HL-60/S4 (cell line): ENCODE measurements around the gene WDR55.
"Not testable (repeated sequence)": the region's sequence is repeated elsewhere in the genome, so short reads cannot be mapped to it uniquely, and the experiment has no call there.

Source experiments
- in situ Hi-C: fragments of 300-500 bp; cut with MboI; formaldehyde crosslinking; loops from 2 replicates; pipeline ENCODE4 v1.14.3; 2022; ENCODE audit warnings: low sequenced_read_pairs

Gene WDR55, protein sequence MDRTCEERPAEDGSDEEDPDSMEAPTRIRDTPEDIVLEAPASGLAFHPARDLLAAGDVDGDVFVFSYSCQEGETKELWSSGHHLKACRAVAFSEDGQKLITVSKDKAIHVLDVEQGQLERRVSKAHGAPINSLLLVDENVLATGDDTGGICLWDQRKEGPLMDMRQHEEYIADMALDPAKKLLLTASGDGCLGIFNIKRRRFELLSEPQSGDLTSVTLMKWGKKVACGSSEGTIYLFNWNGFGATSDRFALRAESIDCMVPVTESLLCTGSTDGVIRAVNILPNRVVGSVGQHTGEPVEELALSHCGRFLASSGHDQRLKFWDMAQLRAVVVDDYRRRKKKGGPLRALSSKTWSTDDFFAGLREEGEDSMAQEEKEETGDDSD

DNA sequence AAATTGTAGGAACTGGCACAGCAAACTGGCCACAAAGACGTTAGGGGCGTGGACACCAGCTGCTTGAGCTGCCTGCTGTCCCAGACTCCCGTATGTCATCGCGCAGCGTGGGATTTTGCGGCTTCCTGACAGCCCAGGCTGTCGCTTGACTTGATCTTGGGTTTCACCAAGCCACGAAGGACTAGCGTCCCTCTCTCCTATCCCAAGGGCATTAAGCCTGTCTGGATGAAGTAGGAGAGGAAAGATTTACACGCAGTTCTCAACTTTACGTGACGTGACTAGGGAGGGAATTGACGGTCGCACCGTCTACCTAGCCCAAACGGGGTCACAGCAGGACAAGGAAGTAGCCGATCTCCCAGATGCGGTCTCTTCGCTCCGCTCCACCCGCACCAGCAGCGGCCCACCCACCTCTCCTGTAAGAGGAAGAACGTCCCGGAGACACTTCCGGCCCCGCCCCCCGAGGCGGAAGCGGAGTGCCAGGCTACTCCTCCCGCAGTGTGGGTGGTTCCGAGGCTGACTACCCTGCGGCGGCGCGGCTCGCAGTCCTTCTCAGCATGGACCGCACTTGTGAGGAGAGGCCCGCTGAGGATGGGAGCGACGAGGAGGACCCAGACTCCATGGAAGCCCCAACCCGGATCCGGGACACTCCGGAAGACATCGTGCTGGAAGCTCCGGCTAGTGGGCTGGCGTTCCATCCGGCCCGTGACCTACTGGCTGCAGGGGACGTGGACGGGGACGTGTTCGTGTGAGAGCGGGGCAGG lies at the start of gene WDR55:
Gene WDR55, plus strand, starts transcription at position 546 of the 761 bp plus-strand sequence. Its CDS starts 9 bp downstream, at position 555.
- in situ Hi-C loops, result no loop called here

DNA sequence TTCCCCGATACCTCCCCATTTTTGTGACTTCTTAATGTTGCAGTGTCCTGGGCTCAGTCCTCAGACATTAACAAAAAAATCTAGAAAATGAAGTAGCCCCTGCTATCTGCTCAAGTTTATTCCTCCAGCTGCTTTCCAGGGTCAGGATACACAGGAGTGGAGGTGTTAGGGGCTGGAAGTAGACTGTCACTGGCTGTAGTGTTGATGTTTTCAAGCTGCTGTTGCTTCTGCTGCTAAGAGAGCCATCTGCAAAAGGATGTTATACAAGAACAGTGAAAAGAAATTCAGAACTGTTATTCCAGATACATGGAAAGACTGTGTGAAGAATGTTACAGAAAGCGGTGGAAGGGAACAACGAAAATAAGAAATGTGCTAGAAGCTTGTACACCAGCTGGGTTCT lies 42.4 kb upstream of the WDR55 start:
- in situ Hi-C loops, result no loop called here

DNA sequence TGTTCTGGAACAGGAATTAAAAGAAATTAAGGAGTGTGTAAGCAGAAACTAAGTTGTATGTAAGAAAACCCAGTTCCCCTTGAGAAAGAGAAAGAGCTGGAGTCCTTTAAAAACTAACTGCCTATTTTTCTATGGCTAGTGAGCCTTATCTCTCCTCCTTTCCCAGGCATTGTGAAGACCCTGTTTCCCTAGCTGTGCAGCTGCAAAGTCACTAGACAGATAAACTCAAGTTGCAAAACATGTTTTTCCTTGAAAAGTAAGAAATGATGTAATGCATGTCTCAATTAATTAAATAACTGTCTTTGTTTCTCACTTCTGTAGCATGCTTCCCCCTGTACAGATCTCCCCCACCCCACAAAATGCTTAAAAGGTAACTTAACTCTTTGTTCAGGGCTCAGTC lies 41.6 kb upstream of the WDR55 start:
- in situ Hi-C loops, result not testable (repeated sequence)

DNA sequence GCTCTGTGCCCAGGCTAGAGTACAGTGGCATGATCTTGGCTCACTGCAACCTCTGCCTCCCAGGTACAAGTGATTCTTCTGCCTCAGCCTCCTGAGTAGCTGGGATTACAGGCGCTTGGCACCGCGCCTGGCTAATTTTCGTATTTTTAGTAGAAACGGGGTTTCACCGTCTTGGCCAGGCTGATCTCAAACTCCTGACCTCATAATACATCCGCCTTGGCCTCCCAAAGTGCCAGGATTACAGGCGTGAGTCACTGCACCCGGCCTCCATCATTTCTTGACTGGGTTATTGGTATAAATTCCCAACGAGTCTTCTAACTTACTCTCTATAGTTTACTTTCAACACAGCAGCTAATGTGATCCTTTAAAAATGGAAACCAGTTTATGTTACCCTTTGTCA lies 39.8 kb upstream of the WDR55 start:
- in situ Hi-C loops, result not testable (repeated sequence)

DNA sequence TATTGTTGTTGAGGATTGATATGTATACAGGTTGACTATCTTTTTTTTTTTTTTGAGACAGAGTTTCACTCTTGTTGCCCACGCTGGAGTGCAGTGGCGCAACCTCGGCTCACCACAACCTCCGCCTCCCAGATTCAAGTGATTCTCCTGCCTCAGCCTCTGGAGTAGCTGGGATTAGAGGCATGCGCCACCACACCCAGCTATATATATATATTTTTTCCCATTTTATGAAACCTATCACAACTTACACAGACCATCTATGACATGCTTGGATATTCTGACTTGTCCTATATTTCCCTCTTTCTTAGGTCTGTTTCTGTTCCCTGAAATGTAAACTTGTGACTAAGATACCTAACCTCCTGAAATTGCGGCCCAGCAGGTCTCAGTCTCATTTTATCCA lies 36.7 kb upstream of the WDR55 start:
- in situ Hi-C loops, result no loop called here

DNA sequence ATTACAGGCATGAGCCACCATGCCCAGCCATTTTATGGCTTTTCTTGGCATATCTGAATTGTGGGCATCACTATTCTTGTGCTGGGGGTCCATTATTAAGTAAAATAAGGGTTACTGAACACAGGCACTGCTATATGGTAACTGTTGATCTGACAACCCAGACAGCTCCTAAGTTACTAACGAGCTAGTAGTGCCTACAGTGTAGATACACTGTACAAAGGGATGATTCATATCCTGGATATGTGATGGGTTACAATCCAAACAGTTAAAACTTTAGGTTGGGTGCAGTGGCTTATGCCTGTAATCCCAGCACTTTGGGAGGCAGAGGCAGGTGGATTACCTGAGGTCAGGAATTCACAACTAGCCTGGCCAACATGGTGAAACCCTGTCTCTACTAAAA lies 36.0 kb upstream of the WDR55 start:
- in situ Hi-C loops, result no loop called here

DNA sequence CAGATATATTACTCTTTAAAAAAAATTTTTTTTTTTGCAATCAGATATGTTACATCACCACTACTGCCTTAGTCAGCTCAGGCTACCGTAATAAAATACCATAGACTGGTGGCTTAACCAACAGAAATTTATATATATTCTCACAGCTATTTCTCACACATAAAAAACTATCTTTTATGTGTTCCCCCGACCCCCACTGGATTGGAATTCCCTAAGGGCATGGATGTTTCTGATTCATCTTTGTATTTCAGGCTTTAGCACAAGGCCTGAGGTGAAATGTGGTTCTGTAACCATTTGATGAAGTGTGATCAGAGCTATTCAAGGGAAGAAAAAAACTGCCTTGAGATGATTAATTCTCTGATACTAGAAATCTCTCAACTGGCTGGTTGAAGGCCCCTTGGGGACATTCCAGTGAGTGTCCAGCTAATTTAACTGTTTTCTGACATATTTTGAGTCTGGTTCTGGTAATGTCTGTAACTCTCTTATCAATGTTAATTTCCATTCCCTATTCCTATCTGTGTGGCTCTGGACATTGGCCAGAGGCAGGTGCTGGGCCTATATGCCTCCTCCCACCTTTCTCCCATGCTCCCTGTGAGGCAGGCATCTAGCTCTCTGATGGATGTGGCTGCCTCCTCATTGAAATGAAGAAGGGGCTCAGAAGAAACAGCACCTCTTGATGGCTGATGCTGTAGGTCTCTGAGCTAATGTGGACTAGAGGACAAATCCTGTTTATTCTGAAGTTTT lies 34.2 kb upstream of the WDR55 start:
- in situ Hi-C loops, result loop anchor here (10.0 kb wide), 1 partner anchor 56 kb away; no protein-coding TSS in a partner anchor

DNA sequence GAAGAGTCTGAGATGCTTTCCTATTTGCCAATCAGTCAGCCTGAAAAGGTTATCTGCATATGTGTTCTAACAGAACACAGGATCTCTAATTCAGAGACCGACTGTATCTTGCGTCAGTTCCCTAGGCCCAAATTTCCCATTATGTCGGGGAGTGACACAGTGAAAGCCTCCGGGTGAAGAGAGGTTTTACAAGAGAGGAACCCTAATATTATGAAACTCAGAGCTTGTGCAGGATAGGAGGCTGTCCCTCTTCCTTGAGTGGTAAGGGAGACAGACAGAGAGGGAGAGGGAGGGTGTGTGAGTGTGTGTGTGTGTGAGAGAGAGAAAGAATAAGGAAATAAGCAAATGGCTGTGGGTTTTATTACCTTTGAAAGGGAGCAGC lies 33.7 kb upstream of the WDR55 start:
- in situ Hi-C loops, result loop anchor here (10.0 kb wide), 1 partner anchor 56 kb away; no protein-coding TSS in a partner anchor

DNA sequence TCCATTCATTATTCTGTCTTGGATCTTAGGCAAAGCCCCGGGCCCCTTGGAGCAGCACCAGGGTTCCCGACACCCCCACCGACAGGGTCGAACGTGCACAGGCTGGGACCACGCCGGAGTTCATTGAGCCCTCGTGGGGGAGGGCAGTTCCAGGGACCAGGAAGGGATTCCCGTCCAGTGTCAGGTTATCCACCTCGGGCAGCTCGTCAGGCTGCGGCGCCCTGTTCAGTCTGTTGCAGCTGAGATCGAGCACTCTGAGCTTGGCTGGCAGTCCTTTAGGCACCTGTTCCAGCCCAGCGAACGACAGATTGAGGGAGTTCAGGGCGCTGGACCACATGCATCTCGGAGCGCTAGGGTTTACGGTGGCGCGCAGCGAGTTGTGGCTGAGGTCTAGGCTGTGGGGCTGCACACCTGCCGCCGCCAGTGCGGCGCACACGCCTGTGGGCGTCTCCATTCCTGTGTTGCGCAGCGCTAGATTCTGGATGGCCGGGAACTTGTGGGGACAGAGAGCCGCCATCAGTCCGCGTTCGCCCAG lies 32.8 kb upstream of the WDR55 start:
- in situ Hi-C loops, result loop anchor here (10.0 kb wide), 1 partner anchor 57 kb away; no protein-coding TSS in a partner anchor

DNA sequence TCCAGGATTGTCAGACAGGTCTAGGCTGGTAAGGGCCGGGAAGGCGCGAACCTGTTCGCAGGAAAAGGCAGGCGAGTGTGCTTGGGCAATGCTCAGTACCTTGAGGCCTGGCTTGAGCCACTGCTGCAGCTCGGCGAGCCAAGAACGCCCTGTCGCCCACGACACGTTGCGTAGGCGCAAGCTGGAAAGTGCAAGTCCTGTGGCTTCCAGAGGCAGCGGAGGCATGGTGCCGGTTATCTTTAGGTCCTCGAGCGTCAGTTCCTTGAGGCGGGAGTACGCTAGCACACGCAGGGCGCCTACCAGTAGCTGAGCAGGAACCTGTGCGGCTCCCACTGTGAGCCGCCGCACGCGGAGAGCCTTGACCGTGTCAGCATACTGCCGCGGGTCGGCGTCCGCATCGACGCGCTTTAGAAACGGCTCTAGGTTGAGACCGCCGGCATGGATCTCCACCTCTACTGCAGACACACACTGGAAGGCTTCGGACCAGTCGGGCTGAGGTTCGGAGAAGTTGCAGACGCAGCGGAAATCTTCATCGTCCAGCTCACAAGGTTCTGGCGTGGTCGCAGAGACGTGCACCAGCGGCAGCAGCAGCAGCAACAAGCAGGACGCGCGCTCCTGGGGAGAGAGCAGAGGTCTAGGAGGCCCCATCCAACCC lies 32.2 kb upstream of the WDR55 start:
- in situ Hi-C loops, result loop anchor here (10.0 kb wide), 1 partner anchor 58 kb away; no protein-coding TSS in a partner anchor

DNA sequence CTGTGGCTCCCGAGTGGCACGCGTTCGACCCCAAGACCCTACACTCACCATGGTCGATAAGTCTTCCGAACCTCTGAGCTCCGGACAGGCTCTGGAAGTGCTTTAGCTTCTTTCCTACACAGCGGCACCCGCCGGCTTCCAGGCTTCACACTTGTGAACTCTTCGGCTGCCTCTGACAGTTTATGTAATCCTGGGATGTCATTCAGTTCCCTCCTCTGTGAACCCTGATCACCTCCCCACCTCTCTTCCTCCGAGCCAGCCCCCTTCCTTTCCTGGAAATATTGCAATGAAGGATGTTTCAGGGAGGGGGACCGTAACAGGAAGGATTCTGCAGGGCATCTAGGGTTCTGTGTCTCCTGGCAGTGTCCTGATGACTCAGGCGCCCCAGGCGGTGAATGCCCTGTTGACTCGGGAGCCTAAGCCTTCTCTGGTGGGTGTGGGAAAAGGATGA lies 31.7 kb upstream of the WDR55 start, which contains the start of gene CD14:
Gene CD14, minus strand, starts transcription at position 155 of the 451 bp plus-strand sequence. Its CDS starts 104 bp downstream, at position 51.
- in situ Hi-C loops, result loop anchor here (10.0 kb wide), 1 partner anchor 58 kb away; no protein-coding TSS in a partner anchor

DNA sequence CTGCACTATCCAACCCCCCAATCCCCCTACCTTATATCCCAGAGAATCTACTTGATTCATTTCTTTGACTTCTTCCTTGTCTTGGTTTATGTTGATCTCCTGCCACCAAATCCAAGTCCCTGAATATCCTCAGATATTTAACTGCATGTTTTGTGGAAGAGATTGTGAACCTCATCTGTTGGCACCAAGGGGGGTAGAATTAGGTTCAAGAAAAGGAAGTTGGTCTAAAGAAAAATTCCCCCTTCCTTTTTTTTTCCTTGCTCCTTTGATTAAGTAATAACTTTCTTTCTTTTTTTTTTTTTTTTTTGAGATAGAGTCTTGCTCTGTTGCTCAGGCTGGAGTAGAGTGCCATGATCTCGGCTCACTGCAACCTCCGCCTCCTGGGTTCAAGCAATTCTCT lies 31.2 kb upstream of the WDR55 start:
- in situ Hi-C loops, result loop anchor here (10.0 kb wide), 1 partner anchor 59 kb away; no protein-coding TSS in a partner anchor

DNA sequence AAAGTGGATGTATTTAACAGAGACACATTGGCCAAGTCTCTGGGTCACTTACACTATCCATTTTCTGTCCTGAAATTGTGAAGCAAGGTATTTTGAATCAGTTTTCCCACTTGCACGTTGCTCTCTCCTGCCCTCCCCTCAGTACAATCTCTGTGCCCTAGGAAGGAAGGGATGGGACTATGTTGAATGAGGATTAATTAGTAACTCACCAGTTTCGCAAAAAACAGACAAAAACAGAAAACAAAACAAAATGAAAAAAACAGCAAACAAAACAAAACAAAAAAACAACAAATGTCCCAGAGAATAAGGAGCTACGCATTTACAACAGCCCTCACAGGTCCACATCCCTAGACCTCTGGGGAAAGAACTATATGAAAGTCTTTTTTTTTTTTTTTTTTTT lies 30.6 kb upstream of the WDR55 start:
- in situ Hi-C loops, result loop anchor here (10.0 kb wide), 1 partner anchor 59 kb away; no protein-coding TSS in a partner anchor

DNA sequence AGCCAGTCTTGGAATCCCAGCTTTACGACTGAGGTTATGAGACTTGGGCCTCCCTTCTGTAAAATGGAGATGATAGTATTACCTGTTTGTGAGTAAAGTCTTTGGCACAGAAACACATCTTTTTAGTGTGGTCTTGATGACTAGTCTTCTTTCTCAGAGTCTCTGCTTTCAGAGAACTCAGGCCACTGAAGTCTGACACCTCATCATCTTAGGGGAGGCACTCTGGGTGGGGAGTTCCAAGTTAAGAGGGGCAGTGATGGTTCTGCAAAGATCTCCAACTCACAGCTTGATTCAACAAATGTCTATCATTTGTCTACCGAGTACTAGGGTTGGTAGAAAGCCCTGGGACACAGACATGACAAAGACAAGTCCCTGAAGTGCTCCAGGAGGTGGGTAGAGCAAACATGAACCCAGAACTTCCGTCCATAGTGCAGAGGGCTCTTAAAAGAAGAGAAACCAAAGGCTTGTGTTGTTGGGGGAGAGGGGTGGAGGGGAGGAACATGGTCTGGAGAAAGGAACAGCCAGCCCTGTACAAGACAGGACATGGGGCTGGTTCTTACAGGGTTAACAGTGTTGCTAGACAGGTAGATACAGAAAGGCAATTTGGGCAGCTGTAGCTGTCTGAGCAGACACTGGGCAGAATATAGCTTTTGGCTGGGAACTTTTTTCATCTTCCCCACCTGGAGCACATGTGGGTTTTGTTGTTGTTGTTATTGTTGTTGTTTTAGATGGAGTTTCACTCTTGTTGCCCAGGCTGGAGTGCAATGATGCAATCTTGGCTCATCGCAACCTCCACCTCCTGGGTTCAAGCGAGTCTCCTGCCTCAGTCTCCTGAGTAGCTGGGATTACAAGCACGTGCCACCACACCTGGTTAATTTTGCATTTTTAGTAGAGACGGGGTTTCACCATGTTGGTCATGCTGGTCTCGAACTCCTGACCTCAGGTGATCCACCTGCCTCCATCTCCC lies 29.1 kb upstream of the WDR55 start:
- in situ Hi-C loops, result loop anchor here (10.0 kb wide), 1 partner anchor 61 kb away; no protein-coding TSS in a partner anchor

DNA sequence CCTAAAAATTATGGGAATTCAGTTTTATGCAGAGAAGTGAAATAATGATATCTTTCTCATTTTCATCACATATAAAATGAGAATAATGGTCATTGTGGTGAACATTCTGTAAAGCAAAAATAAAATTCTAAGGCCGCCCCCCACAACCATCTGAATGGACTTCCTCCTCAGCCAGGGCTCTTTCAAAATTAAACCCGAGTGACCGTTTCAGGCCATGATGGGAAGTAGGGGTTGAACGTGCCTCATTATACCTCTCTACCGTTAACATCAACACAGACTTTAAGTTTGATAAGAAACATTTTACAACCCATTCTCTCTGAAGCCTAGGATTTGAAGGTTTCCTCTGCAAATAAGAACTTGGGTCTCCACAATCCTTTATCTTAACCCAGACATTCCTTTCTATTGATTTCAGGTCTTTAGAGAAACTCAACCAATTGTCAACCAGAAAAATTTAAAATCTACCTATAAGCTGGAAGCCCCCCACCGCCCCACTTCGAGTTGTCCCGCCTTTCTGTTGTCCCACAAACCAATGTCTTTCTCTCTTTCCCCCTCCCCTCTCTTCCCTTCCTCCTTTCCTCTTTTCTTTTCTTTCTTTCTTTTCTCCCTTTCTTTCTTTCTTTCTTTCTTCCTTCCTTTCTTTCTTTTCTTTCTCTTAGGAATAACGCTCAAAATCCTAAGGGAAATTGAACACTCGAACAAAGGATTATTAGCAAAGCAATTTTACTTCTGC lies 27.2 kb upstream of the WDR55 start:
- in situ Hi-C loops, result loop anchor here (10.0 kb wide), 1 partner anchor 63 kb away; no protein-coding TSS in a partner anchor

DNA sequence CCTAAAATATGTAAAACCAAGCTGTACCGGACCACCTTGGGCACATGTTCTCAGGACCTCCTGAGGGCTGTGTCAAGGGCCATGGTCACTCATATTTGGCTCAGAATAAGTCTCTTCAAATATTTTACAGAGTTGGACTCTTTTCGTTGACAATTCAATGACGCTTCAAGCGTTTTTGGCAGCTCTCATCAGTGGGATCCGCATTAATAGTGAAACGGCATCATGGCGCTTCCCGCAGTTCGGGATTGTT lies 25.9 kb upstream of the WDR55 start:
- in situ Hi-C loops, result loop anchor here (10.0 kb wide), 1 partner anchor 64 kb away; no protein-coding TSS in a partner anchor

DNA sequence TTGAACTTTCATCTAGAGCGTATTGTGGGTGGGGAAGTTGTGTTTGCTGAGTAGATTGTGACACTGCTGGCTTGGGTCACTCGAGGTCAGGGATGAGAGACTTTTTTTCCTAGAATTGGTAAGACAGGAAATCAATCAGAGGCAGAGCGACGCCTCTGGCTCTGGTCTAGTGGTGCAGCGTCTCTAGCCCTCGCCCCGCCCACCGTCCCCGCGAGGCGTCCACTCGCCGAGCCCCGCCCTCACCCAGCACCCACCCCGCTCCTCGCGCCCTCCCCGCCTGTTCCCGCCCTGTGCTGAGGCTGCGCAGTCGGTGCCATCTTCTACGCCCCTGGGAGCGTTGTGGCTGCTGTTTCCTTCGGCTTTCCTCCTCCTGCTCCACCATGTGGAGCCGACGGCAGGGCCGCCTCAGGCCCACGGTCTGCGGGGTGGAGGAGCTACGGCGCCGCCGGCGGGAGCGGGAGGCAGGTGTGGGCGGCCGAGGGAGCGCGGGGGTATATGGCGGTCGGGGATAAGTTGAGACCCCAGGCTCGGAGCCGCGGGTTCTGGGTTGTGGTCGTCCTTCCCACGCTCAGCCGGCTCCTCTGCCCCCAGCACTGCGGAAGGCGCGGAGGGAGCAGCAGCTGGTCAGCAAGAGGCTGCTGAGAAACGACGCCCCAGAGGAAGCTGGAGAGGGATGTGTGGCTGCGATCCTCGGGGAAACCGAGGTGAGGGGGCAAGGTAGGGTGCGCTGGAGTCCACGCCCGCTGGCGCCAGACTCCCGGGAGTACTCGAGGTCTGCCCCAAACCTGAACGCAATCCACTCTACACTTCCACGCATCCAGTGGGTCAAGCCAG lies 25.3 kb upstream of the WDR55 start, which contains the start of gene TMCO6:
Gene TMCO6, plus strand, starts transcription at position 304 of the 834 bp plus-strand sequence. Its CDS starts 77 bp downstream, at position 381.
- in situ Hi-C loops, result loop anchor here (10.0 kb wide), 1 partner anchor 65 kb away; no protein-coding TSS in a partner anchor
